Fibroblast of peridontal ligament (primary cell): ENCODE measurements around the gene ZFP37.
"Not testable (repeated sequence)": the region's sequence is repeated elsewhere in the genome, so short reads cannot be mapped to it uniquely, and the experiment has no call there.

Experiments
- DNase-seq: peaks from one replicate; pipeline ENCODE4 v3.0.0-alpha.2; 2010; ENCODE audit errors: extremely low read depth

ZFP37 gene

DNA sequence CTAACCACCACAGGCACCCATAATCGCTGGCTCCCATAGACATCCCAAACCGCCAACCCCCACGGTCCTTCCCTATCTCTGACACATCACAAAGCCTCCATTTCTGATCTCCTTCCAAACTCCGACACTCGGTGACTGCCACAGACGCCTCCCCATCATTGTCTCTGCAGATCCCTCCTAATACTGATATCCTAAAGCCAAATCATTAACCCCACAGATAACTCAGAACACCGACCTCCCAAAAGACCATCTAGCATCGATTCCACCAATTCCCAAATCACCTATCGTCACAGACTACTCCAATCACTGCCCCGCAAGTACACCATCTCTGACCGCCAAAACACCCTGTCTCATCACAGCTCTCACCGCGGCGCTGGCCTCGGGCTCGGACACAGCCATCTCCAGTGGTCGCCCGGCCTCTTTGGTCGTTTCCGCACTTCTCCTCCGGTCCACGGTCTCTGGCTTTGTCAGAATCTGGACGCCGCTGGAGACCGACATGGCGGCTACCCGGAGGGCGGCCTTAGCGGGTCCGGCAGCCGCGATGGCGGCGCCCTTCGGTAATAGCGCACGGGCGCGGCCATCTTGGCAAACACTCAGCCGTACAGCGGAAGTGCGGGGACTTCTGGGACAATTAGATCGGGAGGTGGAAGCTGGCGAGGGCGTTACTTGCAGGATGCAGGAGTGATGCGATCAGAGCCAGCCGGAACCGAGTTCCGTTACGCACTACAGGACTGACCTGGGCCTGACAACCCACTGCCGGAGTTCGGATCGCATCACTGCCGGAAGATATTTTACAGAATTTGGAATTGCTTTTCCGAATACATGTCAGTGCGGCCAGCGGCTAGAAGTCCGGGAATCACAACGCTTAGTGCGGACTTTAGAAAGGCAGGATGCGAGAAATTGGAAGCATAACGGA, at the start of gene ZFP37:
Gene ZFP37, minus strand, starts transcription at position 534 of the 916 bp plus-strand sequence. Its CDS starts 36 bp downstream, at position 498.
- DNase-seq, result peak; percentile 96

- not testable (repeated sequence) for DNase-seq
Observed at GRCh38 chr9:113105345-113105744, 48.8 kb upstream of the ZFP37 start.

- DNase-seq, result no peak
Observed at GRCh38 chr9:113095561-113095960, 39.0 kb upstream of the ZFP37 start.

DNA sequence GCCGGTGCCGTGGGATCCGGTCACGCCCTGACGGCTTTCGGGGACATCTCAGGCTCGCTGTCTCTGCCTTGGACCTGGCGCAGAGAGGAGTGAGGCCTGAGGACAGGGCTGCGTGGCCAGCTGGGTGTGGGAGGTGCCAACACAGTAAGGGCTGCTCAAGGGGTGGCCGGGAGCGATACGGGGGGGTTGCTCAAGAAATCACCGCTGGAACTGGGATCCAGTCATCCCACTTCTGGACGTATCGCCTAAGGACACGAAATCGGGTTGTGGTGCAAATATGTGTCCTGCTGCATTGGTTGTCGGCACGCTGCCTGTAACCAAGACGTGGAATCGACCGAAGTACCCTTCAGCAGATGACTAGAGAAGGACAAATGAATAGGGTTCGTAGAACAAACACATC, 33.4 kb upstream of the ZFP37 start:
- not testable (repeated sequence) for DNase-seq

- not testable (repeated sequence) for DNase-seq
Observed at GRCh38 chr9:113089143-113089505, 32.6 kb upstream of the ZFP37 start.

- not testable (repeated sequence) for DNase-seq
Observed at GRCh38 chr9:113088456-113089142, 32.1 kb upstream of the ZFP37 start.

DNA sequence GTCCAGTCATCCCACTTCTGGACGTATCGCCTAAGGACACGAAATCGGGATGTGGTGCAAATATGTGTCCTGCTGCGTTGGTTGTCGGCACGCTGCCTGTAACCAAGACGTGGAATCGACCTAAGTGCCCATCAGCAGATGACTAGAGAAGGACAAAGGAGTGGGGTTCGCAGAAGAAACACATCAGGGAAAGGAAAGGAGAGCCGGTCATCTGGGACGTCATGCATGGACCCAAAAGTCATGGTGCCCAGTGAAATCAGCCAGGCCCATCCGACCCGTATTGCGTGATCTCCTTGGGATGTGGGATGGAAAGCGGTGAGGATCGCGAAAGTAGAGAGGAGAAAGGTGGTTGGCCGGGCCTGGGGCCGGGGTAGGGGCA, 6.4 kb upstream of the ZFP37 start:
- DNase-seq, result not testable (repeated sequence)

GRCh38 chr9:113062256-113062931, 5.9 kb upstream of the ZFP37 start:
- DNase-seq, result not testable (repeated sequence)

GRCh38 chr9:113061072-113061850, 4.7 kb upstream of the ZFP37 start:
- DNase-seq, result not testable (repeated sequence)

DNA sequence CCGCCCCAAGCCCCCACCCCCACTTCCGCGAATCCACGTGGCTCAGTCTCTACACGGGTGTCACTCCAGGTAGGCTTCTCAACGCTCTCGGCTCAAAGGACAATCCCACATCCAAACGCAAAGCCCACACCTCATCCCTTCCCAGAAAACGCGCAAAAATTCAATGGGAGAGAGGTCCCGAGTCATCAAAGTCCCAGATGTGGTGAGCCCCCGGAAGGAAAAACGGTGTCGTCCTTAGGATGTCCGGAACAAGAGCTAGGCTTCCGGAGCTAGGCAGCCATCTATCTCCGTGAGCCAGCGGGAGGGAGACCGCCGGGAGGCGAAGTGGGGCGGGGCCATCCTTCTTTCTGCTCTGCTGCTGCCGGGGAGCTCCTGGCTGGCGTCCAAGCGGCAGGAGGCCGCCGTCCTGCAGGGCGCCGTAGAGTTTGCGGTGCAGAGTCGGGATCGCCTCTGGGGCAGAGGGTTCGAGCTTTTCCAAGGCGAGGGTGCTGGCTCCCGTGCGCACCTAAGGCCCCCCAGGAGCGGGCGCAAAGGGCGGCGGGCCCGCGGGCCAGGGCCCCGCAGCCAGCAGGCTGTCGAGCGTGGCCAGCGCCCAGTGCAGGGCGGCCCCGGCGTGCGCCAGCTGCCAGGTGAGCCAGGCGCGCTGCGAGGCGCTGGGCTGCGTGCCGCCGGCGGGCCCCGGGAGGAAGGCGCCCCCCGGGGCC, 3.2 kb upstream of the ZFP37 start:
- DNase-seq, result not testable (repeated sequence)

DNA sequence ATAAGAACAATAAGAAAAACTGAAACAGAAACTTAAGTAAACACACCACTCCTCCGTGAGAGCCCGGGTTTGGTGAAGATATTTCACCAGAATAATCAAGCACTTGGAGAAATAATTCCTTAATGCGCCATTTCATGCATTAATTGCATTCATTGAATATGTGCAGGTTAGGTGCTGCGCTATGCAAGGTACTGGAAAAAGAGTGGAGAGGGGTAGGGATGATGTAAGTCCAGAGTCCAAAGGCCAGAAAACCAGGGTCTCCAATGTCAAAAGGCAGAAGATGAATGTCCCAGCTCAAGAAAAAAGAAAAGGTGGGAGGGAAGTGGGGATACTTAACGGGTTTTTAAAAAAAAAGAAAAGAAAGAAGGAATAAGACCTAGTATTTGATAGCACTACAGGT, 669 bp upstream of the ZFP37 start:
- no peak for DNase-seq

- DNase-seq, result peak; percentile 8
Observed at GRCh38 chr9:113042884-113043657, 13.5 kb downstream of the ZFP37 start.

- peak; percentile 36 for DNase-seq
Observed at GRCh38 chr9:113026200-113026599, 30.3 kb downstream of the ZFP37 start.

DNA sequence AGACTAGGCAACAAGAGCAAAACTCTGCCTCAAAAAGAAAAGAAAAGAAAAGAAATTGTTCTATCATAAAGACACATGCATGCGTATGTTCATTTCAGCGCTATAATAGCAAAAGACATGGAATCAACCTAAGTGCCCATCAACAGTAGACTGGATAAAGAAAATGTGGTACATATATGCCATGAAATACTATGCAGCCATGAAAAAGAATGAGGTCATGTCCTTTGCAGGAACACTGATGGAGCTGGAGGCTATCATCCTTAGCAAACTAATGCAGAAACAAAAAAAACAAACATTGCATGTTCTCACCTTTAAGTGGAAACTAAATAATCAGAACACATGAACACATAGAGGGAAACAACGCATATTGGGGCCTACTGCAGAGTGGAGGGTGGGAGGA, 38.3 kb downstream of the ZFP37 start:
- DNase-seq, result no peak

DNA sequence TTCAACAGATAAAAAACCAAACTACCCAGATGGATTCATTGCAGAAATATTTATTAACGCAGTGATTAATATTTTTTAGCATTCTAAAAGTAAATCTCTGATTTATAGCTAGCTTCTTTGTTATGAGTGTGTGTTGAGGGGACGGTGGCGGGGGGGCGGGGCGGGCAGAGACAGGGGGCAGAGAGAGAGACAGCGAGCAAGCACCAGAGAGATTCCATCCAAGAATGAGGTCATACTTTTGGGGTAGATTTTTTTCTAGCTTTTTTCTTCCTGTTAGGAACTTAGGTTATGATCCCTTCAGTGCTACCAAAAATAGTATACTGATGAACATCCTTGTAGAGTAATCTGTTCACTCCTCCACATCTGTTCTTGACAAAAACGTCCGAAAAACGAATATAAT, 44.0 kb downstream of the ZFP37 start:
- no peak for DNase-seq

GRCh38 chr9:113011911-113012381, 44.6 kb downstream of the ZFP37 start, which contains the start of gene ZNF883:
TSS of gene ZNF883 (minus strand) at chr9:113012192.
- peak; percentile 56 for DNase-seq

- DNase-seq, result no peak
Observed at GRCh38 chr9:113005777-113006176, 50.7 kb downstream of the ZFP37 start.

DNA sequence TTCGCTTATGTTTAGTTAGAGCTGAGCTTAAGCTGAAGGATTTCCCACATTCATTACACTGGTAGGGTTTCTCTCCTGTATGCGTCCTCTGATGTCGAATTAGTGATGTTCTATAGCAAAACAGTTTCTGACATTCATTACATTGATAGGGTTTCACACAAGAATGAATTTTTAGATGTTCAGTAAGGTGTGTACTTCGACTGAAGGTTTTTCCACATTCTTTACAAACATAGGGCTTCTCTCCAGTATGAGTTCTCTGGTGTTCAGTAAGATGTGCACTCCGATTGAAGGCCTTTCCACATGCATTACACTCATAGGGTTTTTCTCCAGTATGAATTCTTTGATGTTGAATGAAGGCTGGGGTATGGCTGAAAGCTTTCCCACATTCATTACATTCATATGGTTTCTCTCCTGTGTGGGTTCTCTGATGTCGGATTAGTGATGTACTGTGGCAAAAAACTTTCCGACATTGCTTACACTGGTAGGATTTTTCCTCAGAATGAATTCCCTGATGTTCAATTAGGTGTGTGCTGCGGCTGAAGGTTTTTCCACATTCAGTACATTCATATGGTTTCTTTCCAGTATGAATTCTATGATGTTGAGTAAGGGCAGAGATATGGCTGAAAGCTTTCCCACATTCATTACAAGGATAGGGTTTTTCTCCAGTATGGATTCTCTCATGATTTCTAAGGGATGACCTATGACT, 59.1 kb downstream of the ZFP37 start:
- DNase-seq, result no peak
